Keratinocyte (primary cell): ENCODE results near the gene GTF3A.

ENCODE experiments used
- CTCF ChIP-seq, 3 experiments: IDR thresholded peaks in 1 of 3; conservative IDR thresholded peaks in 1 of 3; optimal IDR thresholded peaks in 1 of 3; 2 replicates in 2 of 3; 3 replicates in 1 of 3; pipeline versions ENCODE3 to v1.5.1; 2011; ENCODE audit warnings: low read length in 3 of 3, mild to moderate bottlenecking in 3 of 3, moderate library complexity in 2 of 3, control low read depth in 1 of 3, inconsistent platforms in 1 of 3; ENCODE audit not compliant: insufficient read depth in 2 of 3; ENCODE audit errors: extremely low read depth in 1 of 3
- EZH2 ChIP-seq: IDR thresholded peaks from one replicate; pipeline ENCODE4 v1.6.1; 2012; ENCODE audit warnings: inconsistent platforms, mild to moderate bottlenecking, low read length, moderate library complexity

GRCh38 chr13:27476943-27477703 is 52.7 kb downstream of the GTF3A start:
- TF ChIP-seq CTCF (optimal IDR thresholded peaks at IDR 0.05 in 1 of 3, IDR thresholded peaks at IDR 0.05 in 1 of 3, conservative IDR thresholded peaks at IDR 0.05 in 1 of 3; ENCODE audit: extremely low read depth in 1 of 3, insufficient read depth in 2 of 3, low read length in 3 of 3), result no peak
- TF ChIP-seq EZH2, result no peak
